ENCODE data around the gene GPC6. TPM values are rescaled to one million over a fixed set of nuclear protein-coding genes. Genes with fewer than 3 reads are reported as not detected.

GPC6 gene
- total and polyA plus RNA-seq, 9 of the 15 experiments (the other 6 are each of a cell fraction or from before 2014, with no cell fraction given): under 0.01 to 0.20 (median 0.01) TPM; not detected in 4

DNA sequence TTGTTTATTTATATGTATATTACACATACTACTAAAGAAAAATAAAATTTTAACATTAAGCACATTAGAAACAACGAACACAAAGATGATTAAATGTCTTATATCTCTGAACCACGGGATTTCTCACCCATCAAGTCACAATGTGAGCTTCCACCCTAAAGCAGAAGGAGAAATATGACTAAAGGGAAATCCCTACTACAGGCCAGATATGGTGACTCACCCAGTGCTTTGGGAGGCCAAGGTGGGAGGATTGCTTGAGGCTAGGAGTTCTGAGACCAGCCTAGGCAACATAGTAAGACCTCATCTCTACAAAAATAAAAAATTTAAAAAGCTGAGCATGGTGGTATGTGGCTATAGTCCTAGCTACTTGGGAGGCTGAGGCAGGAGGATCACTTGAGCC is 1228.3 kb downstream of the GPC6 start:
- Histone ChIP-seq H3K27ac (ENCODE audit: extremely low read depth, low read depth, low read length) (no peak overlapping the region), H3K27me3 (ENCODE audit: control insufficient read depth in 2 of 2, insufficient read depth in 2 of 2, low read length in 2 of 2) (no peaks in the 10 kb centered on the region), H3K9me1 (ENCODE audit: control insufficient read depth, insufficient read depth, low read length) (no peaks in the 10 kb centered on the region), H3K9me3 (replicated peaks; ENCODE audit: control insufficient read depth, insufficient read depth, low read depth, low read length) (no peaks in the 10 kb centered on the region), H2AFZ (ENCODE audit: low read depth, low read length) (no peak overlapping the region), H3K79me2 (ENCODE audit: control insufficient read depth, insufficient read depth, low read length) (no peaks in the 10 kb centered on the region), H4K20me1 (replicated peaks; ENCODE audit: control insufficient read depth, insufficient read depth, low read length) (no peaks in the 10 kb centered on the region), H3K9ac (ENCODE audit: insufficient read depth in 1 of 2, low read depth in 2 of 2, low read length in 2 of 2) (no peak overlapping the region), H3K36me3 (ENCODE audit: control insufficient read depth, insufficient read depth, low read length) (no peaks in the 10 kb centered on the region), H3K4me3 (no peak overlapping the region), H3K4me1 (replicated peaks in 1 of 2; ENCODE audit: control insufficient read depth in 2 of 2, insufficient read depth in 2 of 2, low read length in 2 of 2) (no peaks in the 10 kb centered on the region), H3K4me2 (ENCODE audit: insufficient read depth, low read length) (no peak overlapping the region)
- ChIA-PET POLR2A (interaction anchor here (1.8 kb wide), 1 partner anchor 9 kb away, joined by 3 read pairs; no protein-coding TSS in a partner anchor), CTCF (ENCODE audit: low intra/inter-chr PET ratio) (no interaction called here)
- DNase-seq (ENCODE audit: extremely low read depth in 1 of 4, low spot score in 3 of 4) (no peak), ATAC-seq (no peak), FAIRE-seq (no peak)
- intact Hi-C loops (cut with micrococcal nuclease) (no loop called here), in situ Hi-C loops (cut with MboI) (no loop called here)
- no TSS peak for BruUV-seq (replicated peaks)
- 4% methylated on average over 2 of the region's 2 CpGs for WGBS (ENCODE audit: insufficient coverage, low coverage, missing lambda C conversion rate)
- TF ChIP-seq KHSRP (IDR thresholded peaks at IDR 0.05) (no peak), TFAM (CRISPR knock-in tag; conservative IDR thresholded peaks at IDR 0.05) (no peak), FOSL1 (tag; conservative IDR thresholded peaks at IDR 0.05) (0 out of 2 replicates have a peak, but pooled peaks have one; percentile 16), NFIX (CRISPR knock-in tag; IDR thresholded peaks at IDR 0.05; ENCODE audit: low read depth) (no peak), FOXJ3 (CRISPR knock-in tag; IDR thresholded peaks at IDR 0.05) (no peak)

DNA sequence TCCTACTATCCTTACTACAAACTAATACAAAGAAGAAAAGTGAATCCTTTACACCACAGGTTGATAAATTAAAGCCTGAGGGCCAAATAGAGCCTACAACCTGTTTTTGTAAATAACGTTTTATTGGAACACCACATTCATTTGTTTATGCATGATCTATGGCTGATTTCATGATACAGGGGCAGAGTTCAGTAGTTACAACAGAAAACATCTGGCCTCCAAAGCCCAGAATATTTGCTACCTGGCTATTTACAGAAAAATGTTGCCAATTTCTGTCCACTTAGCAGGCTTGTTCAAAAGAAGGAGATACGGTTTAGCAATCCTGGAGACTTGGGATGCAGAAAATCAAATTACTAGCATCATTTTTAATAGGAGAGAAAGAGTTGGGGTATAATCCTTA is 1228.8 kb downstream of the GPC6 start:
- Histone ChIP-seq H3K36me3 (ENCODE audit: control insufficient read depth, insufficient read depth, low read length) (no peaks in the 10 kb centered on the region), H3K27ac (ENCODE audit: extremely low read depth, low read depth, low read length) (no peak overlapping the region), H3K27me3 (ENCODE audit: control insufficient read depth in 2 of 2, insufficient read depth in 2 of 2, low read length in 2 of 2) (no peaks in the 10 kb centered on the region), H3K4me3 (no peak overlapping the region), H2AFZ (ENCODE audit: low read depth, low read length) (no peak overlapping the region), H3K4me2 (ENCODE audit: insufficient read depth, low read length) (no peak overlapping the region), H3K9me1 (ENCODE audit: control insufficient read depth, insufficient read depth, low read length) (no peaks in the 10 kb centered on the region), H3K4me1 (replicated peaks in 1 of 2; ENCODE audit: control insufficient read depth in 2 of 2, insufficient read depth in 2 of 2, low read length in 2 of 2) (no peaks in the 10 kb centered on the region), H3K9me3 (replicated peaks; ENCODE audit: control insufficient read depth, insufficient read depth, low read depth, low read length) (no peaks in the 10 kb centered on the region), H3K79me2 (ENCODE audit: control insufficient read depth, insufficient read depth, low read length) (no peaks in the 10 kb centered on the region), H3K9ac (ENCODE audit: insufficient read depth in 1 of 2, low read depth in 2 of 2, low read length in 2 of 2) (no peak overlapping the region), H4K20me1 (replicated peaks; ENCODE audit: control insufficient read depth, insufficient read depth, low read length) (no peaks in the 10 kb centered on the region)
- WGBS (ENCODE audit: insufficient coverage, low coverage, missing lambda C conversion rate): 0% methylated on average over 2 of the region's 2 CpGs
- POLR2A ChIA-PET: no interaction called here
- FAIRE-seq (no peak), DNase-seq (ENCODE audit: extremely low read depth in 1 of 4, low spot score in 3 of 4) (no peak), ATAC-seq (no peak)
- in situ Hi-C loops (cut with MboI) (no loop called here), intact Hi-C loops (cut with micrococcal nuclease) (no loop called here)
- BruUV-seq (replicated peaks): no TSS peak
- CTCF ChIA-PET (ENCODE audit: low intra/inter-chr PET ratio): no interaction called here
- no peak for TF ChIP-seq CC2D1A (IDR thresholded peaks at IDR 0.05)
- no peak for TF ChIP-seq RBM25 (IDR thresholded peaks at IDR 0.05; ENCODE audit: low read depth, low read length, severe bottlenecking)
- TF ChIP-seq GTF2E2 (tag; IDR thresholded peaks at IDR 0.05): no peak
- TF ChIP-seq NBN (IDR thresholded peaks at IDR 0.05; ENCODE audit: low read depth): no peak
- TF ChIP-seq, protein P1, sequence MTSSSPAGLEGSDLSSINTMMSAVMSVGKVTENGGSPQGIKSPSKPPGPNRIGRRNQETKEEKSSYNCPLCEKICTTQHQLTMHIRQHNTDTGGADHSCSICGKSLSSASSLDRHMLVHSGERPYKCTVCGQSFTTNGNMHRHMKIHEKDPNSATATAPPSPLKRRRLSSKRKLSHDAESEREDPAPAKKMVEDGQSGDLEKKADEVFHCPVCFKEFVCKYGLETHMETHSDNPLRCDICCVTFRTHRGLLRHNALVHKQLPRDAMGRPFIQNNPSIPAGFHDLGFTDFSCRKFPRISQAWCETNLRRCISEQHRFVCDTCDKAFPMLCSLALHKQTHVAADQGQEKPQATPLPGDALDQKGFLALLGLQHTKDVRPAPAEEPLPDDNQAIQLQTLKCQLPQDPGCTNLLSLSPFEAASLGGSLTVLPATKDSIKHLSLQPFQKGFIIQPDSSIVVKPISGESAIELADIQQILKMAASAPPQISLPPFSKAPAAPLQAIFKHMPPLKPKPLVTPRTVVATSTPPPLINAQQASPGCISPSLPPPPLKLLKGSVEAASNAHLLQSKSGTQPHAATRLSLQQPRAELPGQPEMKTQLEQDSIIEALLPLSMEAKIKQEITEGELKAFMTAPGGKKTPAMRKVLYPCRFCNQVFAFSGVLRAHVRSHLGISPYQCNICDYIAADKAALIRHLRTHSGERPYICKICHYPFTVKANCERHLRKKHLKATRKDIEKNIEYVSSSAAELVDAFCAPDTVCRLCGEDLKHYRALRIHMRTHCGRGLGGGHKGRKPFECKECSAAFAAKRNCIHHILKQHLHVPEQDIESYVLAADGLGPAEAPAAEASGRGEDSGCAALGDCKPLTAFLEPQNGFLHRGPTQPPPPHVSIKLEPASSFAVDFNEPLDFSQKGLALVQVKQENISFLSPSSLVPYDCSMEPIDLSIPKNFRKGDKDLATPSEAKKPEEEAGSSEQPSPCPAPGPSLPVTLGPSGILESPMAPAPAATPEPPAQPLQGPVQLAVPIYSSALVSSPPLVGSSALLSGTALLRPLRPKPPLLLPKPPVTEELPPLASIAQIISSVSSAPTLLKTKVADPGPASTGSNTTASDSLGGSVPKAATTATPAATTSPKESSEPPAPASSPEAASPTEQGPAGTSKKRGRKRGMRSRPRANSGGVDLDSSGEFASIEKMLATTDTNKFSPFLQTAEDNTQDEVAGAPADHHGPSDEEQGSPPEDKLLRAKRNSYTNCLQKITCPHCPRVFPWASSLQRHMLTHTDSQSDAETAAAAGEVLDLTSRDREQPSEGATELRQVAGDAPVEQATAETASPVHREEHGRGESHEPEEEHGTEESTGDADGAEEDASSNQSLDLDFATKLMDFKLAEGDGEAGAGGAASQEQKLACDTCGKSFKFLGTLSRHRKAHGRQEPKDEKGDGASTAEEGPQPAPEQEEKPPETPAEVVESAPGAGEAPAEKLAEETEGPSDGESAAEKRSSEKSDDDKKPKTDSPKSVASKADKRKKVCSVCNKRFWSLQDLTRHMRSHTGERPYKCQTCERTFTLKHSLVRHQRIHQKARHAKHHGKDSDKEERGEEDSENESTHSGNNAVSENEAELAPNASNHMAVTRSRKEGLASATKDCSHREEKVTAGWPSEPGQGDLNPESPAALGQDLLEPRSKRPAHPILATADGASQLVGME (CRISPR knock-in tag; IDR thresholded peaks at IDR 0.05): no peak
